Measurements from ENCODE around the gene KLHL33. TPM values are rescaled to one million over a fixed set of nuclear protein-coding genes. Genes with fewer than 3 reads are reported as not detected.

KLHL33 gene
- total and polyA plus RNA-seq, 12 donors: 0.13 to 1.4 (median 0.40) TPM

DNA sequence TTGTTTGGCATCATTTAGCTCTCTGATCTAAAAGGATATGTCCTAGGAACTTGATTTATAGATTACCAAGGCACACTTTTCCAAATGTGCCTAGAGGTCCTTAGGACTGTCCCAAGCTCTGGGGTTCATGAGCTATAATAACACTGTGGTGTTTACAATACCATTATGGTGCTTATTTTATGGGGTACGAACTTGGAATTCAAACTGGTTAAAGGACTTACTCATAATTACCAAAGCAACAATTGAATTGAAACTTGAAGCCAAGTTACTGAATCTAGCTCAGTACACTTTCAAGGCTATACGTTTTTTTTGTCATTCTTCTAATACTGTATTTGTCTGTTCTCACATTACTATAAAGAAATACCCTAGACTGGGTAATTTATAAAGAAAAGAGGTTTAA, 13.1 kb downstream of the KLHL33 start:
- 67 to 74% methylated on average over 2 of the region's 2 CpGs for WGBS, 2 donors
- TF ChIP-seq CTCF (IDR thresholded peaks at IDR 0.05): no peak
- ATAC-seq (no peak), DNase-seq (no peak)
- no peaks in the 10 kb centered on the region for H3K27me3 ChIP-seq
- intact Hi-C loops (cut with DNase I): no loop called here
- peaks cover 0 to 21% (median 3%) of the 10 kb centered on the region in 9 donors for H3K4me1 ChIP-seq
- H3K9me3 ChIP-seq: no peaks in the 10 kb centered on the region
- no peak overlapping the region for H3K4me3 ChIP-seq
- no peaks in the 10 kb centered on the region for H3K36me3 ChIP-seq
- H3K27ac ChIP-seq: no peak overlapping the region

- no peak for TF ChIP-seq CTCF (IDR thresholded peaks at IDR 0.05)
- H3K36me3 ChIP-seq: no peaks in the 10 kb centered on the region
- DNase-seq (no peak), ATAC-seq (no peak)
- H3K27ac ChIP-seq: no peak overlapping the region
- no peaks in the 10 kb centered on the region for H3K9me3 ChIP-seq
- H3K27me3 ChIP-seq: no peaks in the 10 kb centered on the region
- peaks cover 0 to 14% (median 0%) of the 10 kb centered on the region in 9 donors for H3K4me1 ChIP-seq
- no peak overlapping the region for H3K4me3 ChIP-seq
- intact Hi-C loops (cut with DNase I): no loop called here
- 35 to 39% methylated on average over 2 of the region's 2 CpGs for WGBS, 2 donors
Measured at GRCh38 chr14:20421267-20421666, 14.7 kb downstream of the KLHL33 start.

GRCh38 chr14:20419419-20419818, 16.5 kb downstream of the KLHL33 start:
- TF ChIP-seq CTCF (IDR thresholded peaks at IDR 0.05): no peak
- DNase-seq (no peak), ATAC-seq (peak in 4 of 8 donors; percentile 29 to 52 (median 42))
- H3K9me3 ChIP-seq: no peaks in the 10 kb centered on the region
- H3K4me1 ChIP-seq: peaks cover 0 to 25% (median 0%) of the 10 kb centered on the region in 9 donors
- H3K27me3 ChIP-seq: no peaks in the 10 kb centered on the region
- peak overlapping the region in 1 of 10 donors; percentile 18 for H3K27ac ChIP-seq
- 57 to 79% methylated on average over 1 of the region's 1 CpG for WGBS, 2 donors
- H3K36me3 ChIP-seq: no peaks in the 10 kb centered on the region
- H3K4me3 ChIP-seq: no peak overlapping the region
- intact Hi-C loops (cut with DNase I): loop anchor here in 8 of 10 donors (5.0 to 10.0 kb wide), 7 partner anchors 33 to 265 kb away; partner anchors contain the start of genes RNASE4 (in 3 of the 8), ANG (in 2 of the 8), APEX1 (in 2 of the 8) and OSGEP (in 2 of the 8)

DNA sequence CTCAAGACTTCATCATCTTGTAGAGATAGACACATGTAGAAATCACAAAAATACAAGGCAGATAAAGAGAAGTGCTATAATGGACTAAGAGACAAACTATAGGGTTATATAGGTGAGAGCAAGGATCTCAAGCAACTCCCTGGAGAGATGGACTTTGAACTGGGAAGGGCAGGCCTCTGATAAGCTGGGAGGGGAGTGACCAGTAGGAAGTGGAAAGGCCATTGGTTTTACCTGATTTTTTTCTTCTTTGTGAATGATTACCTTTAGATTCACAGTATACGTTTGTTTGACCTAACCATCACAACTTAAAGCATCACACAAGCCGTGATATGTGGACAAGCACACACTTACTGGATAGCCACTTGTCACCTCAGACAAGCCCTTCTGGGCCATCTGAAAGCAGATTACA, 17.5 kb downstream of the KLHL33 start:
- Histone ChIP-seq H3K9me3 (no peaks in the 10 kb centered on the region), H3K4me1 (peaks cover 0 to 33% (median 4%) of the 10 kb centered on the region in 9 donors), H3K27ac (no peak overlapping the region), H3K27me3 (no peaks in the 10 kb centered on the region), H3K36me3 (no peaks in the 10 kb centered on the region), H3K4me3 (no peak overlapping the region)
- ATAC-seq (no peak), DNase-seq (no peak)
- intact Hi-C loops (cut with DNase I): loop anchor here in 8 of 10 donors (5.0 to 10.0 kb wide), 7 partner anchors 34 to 266 kb away; partner anchors contain the start of genes RNASE4 (in 3 of the 8), ANG (in 2 of the 8), APEX1 (in 2 of the 8) and OSGEP (in 2 of the 8)
- TF ChIP-seq CTCF (IDR thresholded peaks at IDR 0.05): no peak
- WGBS, 2 donors: 95 to 98% methylated on average over 2 of the region's 2 CpGs

Measured in heart right ventricle (tissue), 16 donors.